Astrocyte (in vitro differentiated cells and primary cell): Measurements from ENCODE around the gene MIA2. TPM values are rescaled to one million over a fixed set of nuclear protein-coding genes. Genes with fewer than 3 reads are reported as not detected.

Source experiments
- DNase-seq: peaks from one replicate; pipeline ENCODE4 v3.0.0-alpha.2; 2010; ENCODE audit warnings: low read depth
- FAIRE-seq: peaks from 2 replicates; lab custom pipeline; 2011; peaks lifted over from hg19 to GRCh38; lab: Jason Lieb, UNC
- H2AFZ ChIP-seq: 2 replicates; pipeline ENCODE4 v1.6.0; 2012; ENCODE audit warnings: low read depth, low read length, inconsistent platforms
- H3K27ac ChIP-seq: 2 replicates; pipeline ENCODE4 v1.5.1; 2011; ENCODE audit warnings: low read depth, low read length, inconsistent platforms
- H3K27me3 ChIP-seq: 2 replicates; pipeline ENCODE4 v1.6.0; 2011; ENCODE audit warnings: low read length, inconsistent platforms; ENCODE audit not compliant: insufficient read depth
- H3K36me3 ChIP-seq: 2 replicates; pipeline ENCODE4 v1.5.1; 2011; ENCODE audit warnings: low read length, inconsistent platforms; ENCODE audit not compliant: insufficient read depth
- H3K4me1 ChIP-seq: 2 replicates; pipeline ENCODE4 v1.5.1; 2011; ENCODE audit warnings: low read length, inconsistent platforms; ENCODE audit not compliant: insufficient read depth
- H3K4me2 ChIP-seq: 2 replicates; pipeline ENCODE4 v1.6.0; 2012; ENCODE audit warnings: low read length, inconsistent platforms
- H3K4me3 ChIP-seq: 2 replicates; pipeline ENCODE4 v1.5.1; 2011; ENCODE audit warnings: low read depth, mild to moderate bottlenecking, low read length, inconsistent platforms; ENCODE audit not compliant: insufficient read depth
- H3K79me2 ChIP-seq: 2 replicates; pipeline ENCODE4 v1.6.0; 2012; ENCODE audit warnings: mild to moderate bottlenecking, low read length, inconsistent platforms; ENCODE audit not compliant: insufficient read depth
- H3K9ac ChIP-seq: 2 replicates; pipeline ENCODE4 v1.6.0; 2012; ENCODE audit warnings: mild to moderate bottlenecking, low read length, inconsistent platforms
- H3K9me3 ChIP-seq: 2 replicates; pipeline ENCODE4 v1.5.1; 2012; ENCODE audit warnings: low read depth, mild to moderate bottlenecking, low read length, inconsistent platforms; ENCODE audit not compliant: insufficient read depth
- H4K20me1 ChIP-seq: 2 replicates; pipeline ENCODE4 v1.6.0; 2012; ENCODE audit warnings: low read length, inconsistent platforms; ENCODE audit not compliant: insufficient read depth
- H3K27ac Mint-ChIP-seq: one replicate; pipeline ENCODE4 v1.8.0; 2021; ENCODE audit warnings: mild to moderate bottlenecking, mixed read lengths; ENCODE audit not compliant: unreplicated experiment
- H3K27me3 Mint-ChIP-seq: one replicate; pipeline ENCODE4 v1.8.0; 2021; ENCODE audit warnings: low read depth, mixed read lengths; ENCODE audit not compliant: unreplicated experiment
- H3K36me3 Mint-ChIP-seq: one replicate; pipeline ENCODE4 v1.8.0; 2021; ENCODE audit warnings: low read depth, mixed read lengths; ENCODE audit not compliant: unreplicated experiment
- H3K4me1 Mint-ChIP-seq: one replicate; pipeline ENCODE4 v1.8.0; 2021; ENCODE audit warnings: low read depth, mixed read lengths; ENCODE audit not compliant: unreplicated experiment
- H3K4me3 Mint-ChIP-seq: one replicate; pipeline ENCODE4 v1.8.0; 2021; ENCODE audit warnings: mild to moderate bottlenecking, moderate library complexity, mixed read lengths; ENCODE audit not compliant: unreplicated experiment
- H3K9me3 Mint-ChIP-seq: one replicate; pipeline ENCODE4 v1.8.0; 2021; ENCODE audit warnings: mild to moderate bottlenecking, mixed read lengths; ENCODE audit not compliant: unreplicated experiment
- EZH2 ChIP-seq: IDR thresholded peaks from 2 replicates; pipeline ENCODE4 v1.6.1; 2012; ENCODE audit warnings: mild to moderate bottlenecking, low read length, inconsistent platforms; ENCODE audit not compliant: insufficient read depth
- total RNA-seq: library from RNA; stranded (reverse); gene quantifications from 2 replicates; pipeline ENCODE4 v1.2.1, GENCODE V29; 2021
- TF ChIP-seq, protein P1 (sequence below): IDR thresholded peaks from 2 replicates; pipeline ENCODE4 v1.5.1; 2011; ENCODE audit warnings: low read depth, mild to moderate bottlenecking, inconsistent platforms, low read length, moderate library complexity; ENCODE audit not compliant: insufficient read depth

MIA2 gene
- total RNA-seq, 1 donor from 2014 or later, result 18.2 TPM

DNA sequence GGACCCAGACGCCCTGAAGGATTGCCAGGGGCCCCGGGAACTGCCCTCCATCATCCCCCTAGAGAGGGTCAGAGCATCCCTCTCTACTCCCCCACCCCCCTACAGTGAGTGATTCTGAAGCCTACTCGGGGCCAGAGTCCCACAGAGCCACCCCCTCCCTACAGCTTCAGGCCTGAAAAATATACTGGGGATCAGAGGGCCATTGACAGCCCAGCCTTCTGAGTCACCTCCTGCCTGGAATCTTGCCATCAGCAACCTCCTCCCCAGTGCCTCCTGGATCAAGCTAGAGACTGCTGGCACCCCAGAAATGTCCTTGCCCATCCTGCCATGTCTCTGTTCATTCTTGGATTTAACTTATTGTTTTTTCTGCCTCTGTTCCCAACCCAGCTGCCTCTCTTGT is 21.7 kb upstream of the MIA2 start:
- H2AFZ ChIP-seq, result no peak overlapping the region
- no peak overlapping the region for H3K27ac ChIP-seq
- TF ChIP-seq, protein P1, sequence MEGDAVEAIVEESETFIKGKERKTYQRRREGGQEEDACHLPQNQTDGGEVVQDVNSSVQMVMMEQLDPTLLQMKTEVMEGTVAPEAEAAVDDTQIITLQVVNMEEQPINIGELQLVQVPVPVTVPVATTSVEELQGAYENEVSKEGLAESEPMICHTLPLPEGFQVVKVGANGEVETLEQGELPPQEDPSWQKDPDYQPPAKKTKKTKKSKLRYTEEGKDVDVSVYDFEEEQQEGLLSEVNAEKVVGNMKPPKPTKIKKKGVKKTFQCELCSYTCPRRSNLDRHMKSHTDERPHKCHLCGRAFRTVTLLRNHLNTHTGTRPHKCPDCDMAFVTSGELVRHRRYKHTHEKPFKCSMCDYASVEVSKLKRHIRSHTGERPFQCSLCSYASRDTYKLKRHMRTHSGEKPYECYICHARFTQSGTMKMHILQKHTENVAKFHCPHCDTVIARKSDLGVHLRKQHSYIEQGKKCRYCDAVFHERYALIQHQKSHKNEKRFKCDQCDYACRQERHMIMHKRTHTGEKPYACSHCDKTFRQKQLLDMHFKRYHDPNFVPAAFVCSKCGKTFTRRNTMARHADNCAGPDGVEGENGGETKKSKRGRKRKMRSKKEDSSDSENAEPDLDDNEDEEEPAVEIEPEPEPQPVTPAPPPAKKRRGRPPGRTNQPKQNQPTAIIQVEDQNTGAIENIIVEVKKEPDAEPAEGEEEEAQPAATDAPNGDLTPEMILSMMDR, result no peak
- TF ChIP-seq EZH2, result no peak
- Mint-ChIP-seq H3K36me3 (no peaks in the 10 kb centered on the region), H3K4me3 (no peak overlapping the region), H3K9me3 (no peaks in the 10 kb centered on the region), H3K27me3 (peaks cover 3% of the 10 kb centered on the region), H3K27ac (no peak overlapping the region), H3K4me1 (no peaks in the 10 kb centered on the region)
- no peak overlapping the region for H3K9ac ChIP-seq
- no peaks in the 10 kb centered on the region for H3K27me3 ChIP-seq
- DNase-seq (no peak), FAIRE-seq (no peak)
- no peak overlapping the region for H3K4me3 ChIP-seq
- H3K9me3 ChIP-seq, result no peaks in the 10 kb centered on the region
- peaks cover 3% of the 10 kb centered on the region for H3K4me1 ChIP-seq
- H4K20me1 ChIP-seq, result no peaks in the 10 kb centered on the region
- H3K36me3 ChIP-seq, result no peaks in the 10 kb centered on the region
- H3K4me2 ChIP-seq, result no peak overlapping the region
- no peaks in the 10 kb centered on the region for H3K79me2 ChIP-seq

DNA sequence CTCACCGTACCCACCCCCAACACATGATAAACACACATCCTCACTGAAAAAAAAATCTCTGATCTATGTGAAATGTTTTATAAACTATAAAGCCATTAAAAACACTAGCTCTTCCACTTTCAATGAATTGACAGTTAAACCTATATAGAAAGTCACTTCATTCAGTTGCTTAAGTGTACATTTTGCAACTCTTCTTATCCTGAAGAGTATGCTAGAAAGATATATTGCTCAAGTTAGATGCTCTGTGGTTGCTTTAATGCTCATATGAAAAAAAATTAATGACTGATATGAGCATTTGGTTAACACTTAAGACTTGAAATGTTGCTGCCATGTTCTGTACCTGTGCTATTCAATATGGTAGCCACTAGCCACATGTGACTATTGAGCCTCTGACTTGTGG is 21.0 kb upstream of the MIA2 start:
- no peak overlapping the region for H3K9ac ChIP-seq
- H3K27me3 ChIP-seq, result no peaks in the 10 kb centered on the region
- FAIRE-seq, result no peak
- H3K4me2 ChIP-seq, result no peak overlapping the region
- no peak overlapping the region for H3K27ac ChIP-seq
- TF ChIP-seq EZH2, result no peak
- TF ChIP-seq, protein P1, result no peak
- Mint-ChIP-seq H3K27ac (no peak overlapping the region), H3K9me3 (no peaks in the 10 kb centered on the region), H3K4me3 (no peak overlapping the region), H3K4me1 (no peaks in the 10 kb centered on the region), H3K36me3 (no peaks in the 10 kb centered on the region), H3K27me3 (peaks cover 3% of the 10 kb centered on the region)
- no peaks in the 10 kb centered on the region for H3K36me3 ChIP-seq
- no peaks in the 10 kb centered on the region for H3K9me3 ChIP-seq
- H3K79me2 ChIP-seq, result no peaks in the 10 kb centered on the region
- no peak for DNase-seq
- no peak overlapping the region for H2AFZ ChIP-seq
- no peaks in the 10 kb centered on the region for H4K20me1 ChIP-seq
- H3K4me3 ChIP-seq, result no peak overlapping the region
- H3K4me1 ChIP-seq, result peaks cover 3% of the 10 kb centered on the region

DNA sequence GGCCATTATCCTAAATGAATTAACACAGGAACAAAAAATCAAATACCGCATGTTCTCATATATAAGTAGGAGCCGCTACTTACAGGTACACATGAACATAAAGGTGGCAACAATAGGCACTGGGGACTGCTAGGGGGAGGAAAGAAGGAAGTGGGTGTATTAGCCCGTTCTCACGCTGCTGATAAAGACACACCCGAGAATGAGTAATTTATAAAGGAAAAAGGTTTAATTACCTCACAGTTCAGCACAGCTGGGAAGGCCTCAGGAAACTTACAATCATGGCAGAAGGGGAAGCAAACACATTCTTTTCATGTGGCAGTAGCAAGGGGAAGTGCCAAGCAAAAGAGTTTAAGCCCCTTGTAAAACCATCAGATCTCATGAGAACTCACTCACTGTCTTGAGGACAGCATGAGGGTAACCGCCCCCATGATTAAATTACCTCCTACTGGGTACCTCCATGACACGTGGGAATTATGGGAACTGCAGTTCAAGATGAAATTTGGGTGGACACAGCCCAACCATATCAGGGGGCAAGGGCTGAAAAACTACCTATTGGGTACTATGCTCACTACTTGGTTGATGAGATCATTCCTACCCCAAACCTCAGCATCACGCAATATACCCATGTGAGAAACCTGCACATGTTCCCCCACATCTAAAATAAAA is 16.4 kb upstream of the MIA2 start:
- H2AFZ ChIP-seq, result peak overlapping the region; percentile 2
- H3K79me2 ChIP-seq, result no peaks in the 10 kb centered on the region
- no peak overlapping the region for H3K27ac Mint-ChIP-seq

More for the DNA sequence above, 16.4 kb upstream of the MIA2 start:
- FAIRE-seq (no peak), DNase-seq (no peak)
- H3K4me1 Mint-ChIP-seq, result peaks cover 2% of the 10 kb centered on the region
- TF ChIP-seq, protein P1, result no peak
- TF ChIP-seq EZH2, result no peak
- no peak overlapping the region for H3K4me3 Mint-ChIP-seq
- no peaks in the 10 kb centered on the region for H3K9me3 ChIP-seq
- no peaks in the 10 kb centered on the region for H3K9me3 Mint-ChIP-seq
- H3K4me1 ChIP-seq, result peaks cover 3% of the 10 kb centered on the region
- no peak overlapping the region for H3K4me2 ChIP-seq
- no peak overlapping the region for H3K27ac ChIP-seq
- no peak overlapping the region for H3K9ac ChIP-seq
- no peaks in the 10 kb centered on the region for H3K36me3 ChIP-seq
- H4K20me1 ChIP-seq, result no peaks in the 10 kb centered on the region
- H3K27me3 Mint-ChIP-seq, result no peaks in the 10 kb centered on the region
- no peak overlapping the region for H3K4me3 ChIP-seq
- no peaks in the 10 kb centered on the region for H3K36me3 Mint-ChIP-seq
- H3K27me3 ChIP-seq, result no peaks in the 10 kb centered on the region
